ENCODE results near the gene EGFR.

- TF ChIP-seq CTCF (IDR thresholded peaks at IDR 0.05; ENCODE audit: low read depth, low read length, poor library complexity, severe bottlenecking) (no peak), EZH2phosphoT487 (IDR thresholded peaks at IDR 0.05; ENCODE audit: borderline replicate concordance, low read length) (no peak)
Measured at GRCh38 chr7:55086413-55087201, 67.8 kb downstream of the EGFR start.
